OCI-LY3 (cell line): ENCODE data around the gene CFAP57.

Experiments
- CTCF ChIP-seq: fragments of 200-600, 300-600 bp; sonication (generic); IDR thresholded peaks from 2 replicates; pipeline ENCODE4 v1.5.1; 2014; ENCODE audit warnings: antibody characterized with exemption, low read length, low read depth
- EZH2phosphoT487 ChIP-seq: fragments of 200-600 bp; shearing (Covaris generic); IDR thresholded peaks from 2 replicates; pipeline ENCODE4 v1.6.1; 2018; ENCODE audit warnings: antibody characterized with exemption, mixed run types, low read depth

GRCh38 chr1:43282220-43283195 is 110.4 kb downstream of the CFAP57 start:
- no peak for TF ChIP-seq CTCF
- no peak for TF ChIP-seq EZH2phosphoT487
